NCI-H2171 (cell line): ENCODE results near the gene TUBA1C.
"Not testable (repeated sequence)": the region's sequence is repeated elsewhere in the genome, so short reads cannot be mapped to it uniquely, and the experiment has no call there.

Experiments used
- DNase-seq: peaks from one replicate; lab custom pipeline; 2025; lab: John Stamatoyannopoulos, UW

Gene TUBA1C

DNA sequence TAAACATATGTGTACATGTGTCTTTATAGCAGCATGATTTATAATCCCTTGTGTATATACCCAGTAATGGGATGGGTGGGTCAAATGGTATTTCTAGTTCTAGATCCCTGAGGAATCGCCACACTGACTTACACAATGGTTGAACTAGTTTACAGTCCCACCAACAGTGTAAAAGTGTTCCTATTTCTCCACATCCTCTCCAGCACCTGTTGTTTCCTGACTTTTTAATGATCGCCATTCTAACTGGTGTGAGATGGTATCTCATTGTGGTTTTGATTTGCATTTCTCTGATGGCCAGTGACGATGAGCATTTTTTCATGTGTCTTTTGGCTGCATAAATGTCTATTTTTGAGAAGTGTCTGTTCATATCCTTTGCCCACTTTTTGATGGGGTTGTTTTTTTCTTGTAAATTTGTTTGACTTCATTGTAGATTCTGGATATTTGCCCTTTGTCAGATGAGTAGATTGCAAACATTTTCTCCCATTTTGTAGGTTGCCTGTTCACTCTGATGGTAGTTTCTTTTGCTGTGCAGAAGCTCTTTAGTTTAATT lies 45.6 kb downstream of the TUBA1C start:
- DNase-seq, result not testable (repeated sequence)

DNA sequence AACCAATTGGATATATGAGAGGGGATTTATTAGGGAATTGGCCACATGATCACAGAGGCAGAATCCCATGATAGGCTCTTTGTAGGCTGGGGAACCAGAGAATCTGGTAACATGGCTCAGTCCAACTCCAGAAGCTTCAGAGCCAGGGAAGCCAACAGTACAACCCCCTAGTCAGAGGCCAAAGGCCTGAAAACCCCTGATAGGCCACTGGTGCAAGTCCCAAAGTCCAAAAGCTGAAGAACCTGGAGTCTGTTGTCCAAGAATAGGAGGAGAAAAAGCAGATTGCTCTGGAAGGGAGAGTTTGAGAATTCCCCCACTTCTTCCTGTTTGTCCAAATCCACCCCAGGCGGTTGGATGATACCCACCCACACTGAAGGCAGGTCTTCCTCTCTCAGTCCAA lies 49.9 kb downstream of the TUBA1C start:
- no peak for DNase-seq

DNA sequence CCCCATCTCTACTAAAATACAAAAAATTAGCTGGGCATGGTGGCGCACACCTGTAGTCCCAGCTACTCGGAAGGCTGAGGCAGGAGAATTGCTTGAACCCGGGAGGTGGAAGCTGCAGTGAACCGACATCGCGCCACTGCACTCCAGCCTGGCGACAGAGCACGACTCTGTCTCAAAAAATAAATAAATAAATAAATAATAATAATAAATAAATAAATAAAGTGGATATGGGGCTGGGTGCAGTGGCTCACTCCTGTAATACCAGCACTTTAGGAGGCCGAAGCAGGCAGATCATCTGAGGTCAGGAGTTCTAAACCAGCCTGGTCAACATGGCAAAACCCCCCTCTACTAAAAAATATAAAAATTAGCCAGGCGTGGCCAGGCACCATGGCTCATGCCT lies 52.2 kb downstream of the TUBA1C start:
- DNase-seq, result not testable (repeated sequence)

DNA sequence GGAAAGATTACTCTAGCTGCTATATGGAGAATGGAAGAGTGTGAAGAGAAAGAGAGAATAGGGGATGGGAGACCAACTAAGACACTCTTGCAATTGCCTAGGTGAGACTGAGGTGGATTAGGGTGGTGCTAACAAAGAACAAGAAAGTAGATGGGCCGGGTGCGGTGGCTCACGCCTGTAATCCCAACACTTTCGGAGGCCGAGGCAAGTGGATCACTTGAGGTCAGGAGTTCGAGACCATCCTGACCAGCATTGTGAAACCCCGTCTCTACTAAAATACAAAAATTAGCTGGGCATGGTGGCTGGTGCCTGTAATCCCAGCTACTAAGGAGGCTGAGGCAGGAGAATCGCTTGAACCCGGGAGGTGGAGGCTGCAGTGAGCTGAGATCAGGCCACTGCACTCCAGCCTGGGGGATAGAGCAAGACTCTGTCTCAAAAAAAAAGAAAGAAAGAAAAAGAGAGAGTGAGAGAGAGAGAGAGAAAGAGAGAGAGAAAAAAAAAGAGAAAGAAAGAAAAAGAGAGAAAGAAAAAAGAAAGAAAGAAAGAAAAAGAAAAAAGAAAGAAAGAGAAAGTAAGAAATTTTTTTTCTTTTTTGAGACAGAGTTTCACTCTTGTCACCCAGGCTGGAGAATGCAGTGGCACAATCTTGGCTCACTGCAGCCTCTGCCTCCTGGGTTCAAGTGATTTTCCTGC lies 55.7 kb downstream of the TUBA1C start:
- not testable (repeated sequence) for DNase-seq

DNA sequence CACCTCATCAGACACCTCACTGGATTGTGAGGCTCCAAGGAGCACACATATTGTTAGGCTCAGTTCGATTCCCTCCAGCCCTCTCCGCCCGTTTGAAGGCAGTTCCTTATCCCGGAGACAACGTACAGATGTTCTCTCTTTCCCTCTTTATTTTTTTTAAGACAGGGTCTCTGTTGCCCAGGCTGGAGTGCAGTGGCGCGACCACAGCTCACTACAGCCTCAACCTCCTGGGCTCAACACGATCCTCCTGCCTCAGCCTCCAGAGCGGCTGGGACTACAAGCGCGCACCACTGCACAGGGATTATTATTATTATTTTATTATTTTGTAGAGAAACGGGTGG lies 57.5 kb downstream of the TUBA1C start:
- DNase-seq, result no peak

DNA sequence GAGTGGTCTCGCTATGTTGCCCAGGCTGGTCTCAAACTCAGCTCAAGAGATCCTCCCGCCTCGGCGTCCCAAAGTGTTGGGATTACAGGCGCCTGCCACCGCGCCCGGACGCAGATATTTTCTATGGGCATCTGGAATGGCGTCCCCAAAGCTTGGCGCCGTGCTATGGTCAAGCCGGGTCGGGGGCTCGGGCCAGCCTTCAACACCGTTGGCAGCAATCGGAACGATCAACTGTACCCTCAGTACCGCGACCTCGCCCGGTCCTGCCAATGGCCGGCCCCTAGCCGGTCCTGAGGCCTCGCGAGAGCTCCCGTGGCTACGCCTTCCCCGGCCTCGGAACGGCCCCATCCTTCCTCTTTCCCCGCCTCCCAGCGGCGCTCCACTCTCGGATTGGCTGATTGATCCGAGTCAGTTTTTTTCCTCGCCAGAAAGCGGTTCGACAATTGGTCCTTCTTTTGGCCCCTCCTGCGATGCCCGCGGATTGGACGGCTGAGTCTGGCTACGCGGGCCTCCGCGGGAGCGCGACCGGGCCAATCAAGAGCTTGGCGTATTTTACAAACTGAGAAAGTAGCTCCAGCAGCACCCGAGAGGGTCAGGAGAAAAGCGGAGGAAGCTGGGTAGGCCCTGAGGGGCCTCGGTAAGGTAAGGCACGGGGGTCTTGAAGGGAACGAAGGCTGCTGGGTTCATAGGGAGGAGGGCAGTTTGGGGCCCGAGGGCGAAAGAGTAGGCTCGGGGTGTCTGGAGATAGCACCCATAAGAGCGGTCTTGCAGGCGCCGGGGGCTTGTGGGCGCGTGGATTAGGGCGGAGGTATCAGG lies 58.0 kb downstream of the TUBA1C start, which contains the start of gene TROAP:
TROAP (plus strand) TSS at position 548 of the 816 bp plus-strand sequence. CDS start 354 bp downstream, outside the sequence.
- peak; percentile 98 for DNase-seq

DNA sequence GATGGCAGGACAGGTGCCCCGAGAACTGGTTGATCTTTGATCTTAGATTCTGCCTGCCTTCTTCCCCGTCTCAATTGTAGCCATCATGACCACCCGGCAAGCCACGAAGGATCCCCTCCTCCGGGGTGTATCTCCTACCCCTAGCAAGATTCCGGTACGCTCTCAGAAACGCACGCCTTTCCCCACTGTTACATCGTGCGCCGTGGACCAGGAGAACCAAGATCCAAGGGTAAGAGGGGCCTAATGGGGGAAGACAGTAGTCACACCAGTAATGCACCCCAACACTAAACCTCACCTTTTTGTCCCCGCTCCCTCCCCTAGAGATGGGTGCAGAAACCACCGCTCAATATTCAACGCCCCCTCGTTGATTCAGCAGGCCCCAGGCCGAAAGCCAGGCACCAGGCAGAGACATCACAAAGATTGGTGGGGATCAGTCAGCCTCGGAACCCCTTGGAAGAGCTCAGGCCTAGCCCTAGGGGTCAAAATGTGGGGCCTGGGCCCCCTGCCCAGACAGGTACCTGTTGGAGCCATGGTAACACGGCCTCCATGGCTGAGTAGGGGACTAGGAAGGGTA lies 58.7 kb downstream of the TUBA1C start:
- no peak for DNase-seq
